ENCODE data around the gene EPGN.
"Not testable (repeated sequence)": the region's sequence is repeated elsewhere in the genome, so short reads cannot be mapped to it uniquely, and the experiment has no call there.

EPGN gene

GRCh38 chr4:74311696-74312313 lies 3.5 kb downstream of the EPGN start:
- DNase-seq = peak; percentile 26

GRCh38 chr4:74314329-74314728 lies 6.1 kb downstream of the EPGN start:
- DNase-seq = no peak

GRCh38 chr4:74314944-74315343 lies 6.7 kb downstream of the EPGN start:
- DNase-seq = no peak

DNA sequence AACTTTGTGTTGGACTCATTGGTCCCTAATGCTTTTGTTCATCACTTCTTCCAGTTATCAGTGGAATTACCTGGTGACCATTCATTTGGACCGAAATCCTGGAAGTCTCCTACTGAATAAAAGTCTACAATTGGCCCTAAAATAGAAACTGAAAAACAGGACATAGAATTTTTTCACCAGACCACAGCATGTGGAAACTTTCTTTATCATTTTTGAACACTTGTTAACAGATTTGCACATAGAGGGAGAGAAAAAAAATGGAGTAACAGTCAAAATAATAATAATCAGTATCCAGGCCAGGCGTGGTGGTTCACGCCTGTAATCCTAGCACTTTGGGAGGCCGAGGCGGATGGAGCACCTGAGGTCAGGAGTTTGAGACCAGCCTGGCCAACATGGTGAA lies 7.1 kb downstream of the EPGN start:
- no peak for DNase-seq

DNA sequence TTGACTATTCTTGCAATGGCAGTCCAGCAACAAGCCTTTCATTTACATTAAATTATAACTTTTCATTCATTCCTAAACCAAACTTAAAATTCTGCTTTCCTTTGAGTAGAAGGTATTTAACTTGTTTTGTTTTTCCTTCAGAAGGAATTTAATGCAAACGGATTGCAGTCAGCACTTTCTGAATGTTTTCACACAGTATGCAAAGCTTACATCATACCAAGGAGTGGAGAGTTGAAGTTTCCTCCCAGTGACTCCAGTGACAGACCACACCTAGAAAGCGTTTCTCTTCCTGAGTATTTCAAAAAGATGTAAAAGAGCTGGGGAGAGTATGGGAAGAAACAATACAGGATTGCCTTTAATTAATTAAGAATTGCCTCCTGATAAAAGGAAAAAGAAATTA lies 8.1 kb downstream of the EPGN start:
- no peak for DNase-seq

- DNase-seq = no peak
Observed at GRCh38 chr4:74317616-74318246, 9.5 kb downstream of the EPGN start.

DNA sequence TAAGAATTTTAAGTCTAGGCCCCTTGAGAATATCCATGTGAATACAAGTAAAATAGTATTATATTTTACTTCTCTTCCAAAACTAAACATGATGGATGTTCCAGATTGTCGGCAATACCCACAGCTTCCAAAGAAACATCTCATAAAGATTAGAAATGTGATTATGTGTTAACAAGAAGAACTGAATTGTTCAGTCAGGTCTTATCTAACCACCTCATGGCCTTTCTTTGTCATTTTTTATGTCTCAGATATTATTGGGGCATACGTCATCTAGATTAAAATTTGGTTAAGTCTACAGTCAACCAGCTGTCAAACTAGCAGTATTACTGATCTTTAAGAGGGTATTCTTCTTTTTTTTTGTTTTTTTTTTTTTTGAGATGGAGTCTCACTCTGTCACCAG lies 10.0 kb downstream of the EPGN start:
- DNase-seq = no peak

DNA sequence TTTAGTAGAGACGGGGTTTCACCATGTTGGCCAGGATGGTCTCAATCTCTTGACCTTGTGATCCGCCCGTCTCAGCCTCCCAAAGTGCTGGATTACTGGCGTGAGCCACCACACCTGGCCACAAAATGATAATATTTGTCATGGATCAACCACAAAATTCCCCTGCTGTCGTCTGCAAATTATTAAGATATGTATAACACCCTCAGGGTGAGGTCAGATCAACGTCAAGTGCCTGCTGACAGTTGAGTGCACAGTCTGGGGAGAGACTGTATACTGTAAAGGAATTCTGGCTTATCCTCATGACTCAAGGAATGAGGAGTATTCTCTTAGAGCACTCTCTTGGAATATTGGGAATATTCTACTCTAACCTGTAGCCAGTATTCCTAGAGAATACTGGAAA lies 11.2 kb downstream of the EPGN start:
- no peak for DNase-seq

DNA sequence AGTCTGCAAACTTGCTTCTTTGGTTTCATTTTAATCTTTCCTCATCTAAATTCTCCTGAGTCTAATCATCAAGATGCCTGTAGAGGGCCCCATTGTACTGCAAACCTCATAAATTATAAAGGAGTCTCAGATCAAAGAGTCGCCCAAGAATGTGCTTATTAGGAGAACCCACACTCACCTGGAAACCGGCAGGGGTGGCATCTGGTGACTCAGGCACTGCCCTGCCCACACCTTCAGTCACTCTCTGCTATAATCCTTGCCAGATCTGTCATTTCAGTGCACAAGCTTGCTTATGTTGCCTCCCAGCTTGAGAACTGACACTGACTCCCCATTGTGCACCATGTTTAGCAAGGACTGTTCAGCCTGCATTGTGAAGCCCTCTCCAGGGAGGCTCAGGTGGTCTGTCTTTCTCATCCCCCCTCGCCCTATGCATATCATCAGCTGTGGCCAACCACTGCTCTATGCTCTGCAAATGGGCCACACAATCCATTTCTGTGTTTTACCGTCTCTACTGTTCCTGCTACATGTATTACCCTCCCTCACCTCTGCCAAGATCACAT lies 12.4 kb downstream of the EPGN start:
- DNase-seq = peak; percentile 21

GRCh38 chr4:74322301-74322700 lies 14.0 kb downstream of the EPGN start:
- DNase-seq = no peak

DNA sequence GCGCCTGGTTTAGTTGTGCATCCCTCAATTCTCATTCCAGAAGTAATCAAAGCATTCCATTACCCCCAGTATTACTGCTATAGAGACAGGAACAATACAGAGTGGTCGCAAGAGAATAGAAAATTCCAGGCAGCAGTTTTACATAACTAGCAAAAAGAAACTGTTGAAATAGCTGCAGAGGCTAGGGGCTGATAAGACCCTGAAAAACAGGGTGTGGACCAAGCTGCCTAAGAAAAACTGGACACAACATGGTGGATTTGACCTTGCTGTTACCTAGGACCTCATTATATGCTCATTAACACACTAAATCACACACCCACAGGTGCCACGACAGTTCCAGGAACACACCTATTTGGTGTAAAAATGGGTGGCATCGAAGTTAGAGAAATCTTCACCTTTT lies 15.4 kb downstream of the EPGN start:
- no peak for DNase-seq

DNA sequence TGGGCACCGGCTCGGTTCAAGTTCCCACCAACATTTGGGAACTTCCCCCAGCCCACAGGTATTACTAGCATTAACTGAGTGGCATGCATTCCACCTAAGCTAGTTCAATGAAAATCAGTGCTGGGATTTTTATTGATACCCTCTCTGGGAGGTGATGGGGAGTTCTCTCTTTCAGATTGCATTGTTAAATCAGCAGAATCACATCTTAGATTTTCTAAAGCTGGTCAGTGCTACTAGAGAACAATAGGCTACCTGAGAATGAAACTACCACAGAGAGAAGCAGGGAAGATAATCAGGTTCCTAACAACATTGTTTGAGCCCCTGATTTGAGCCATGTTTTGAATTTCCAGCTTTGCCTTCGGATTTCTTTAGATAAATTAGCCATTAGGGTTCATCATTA lies 16.0 kb downstream of the EPGN start:
- no peak for DNase-seq

- no peak for DNase-seq
Observed at GRCh38 chr4:74325886-74326285, 17.6 kb downstream of the EPGN start.

GRCh38 chr4:74327762-74328161 lies 19.5 kb downstream of the EPGN start:
- no peak for DNase-seq

GRCh38 chr4:74328501-74328900 lies 20.2 kb downstream of the EPGN start:
- DNase-seq = no peak

- no peak for DNase-seq
Observed at GRCh38 chr4:74329307-74329706, 21.0 kb downstream of the EPGN start.

- DNase-seq = no peak
Observed at GRCh38 chr4:74330295-74330750, 22.1 kb downstream of the EPGN start.

- DNase-seq = no peak
Observed at GRCh38 chr4:74331252-74331651, 23.0 kb downstream of the EPGN start.

DNA sequence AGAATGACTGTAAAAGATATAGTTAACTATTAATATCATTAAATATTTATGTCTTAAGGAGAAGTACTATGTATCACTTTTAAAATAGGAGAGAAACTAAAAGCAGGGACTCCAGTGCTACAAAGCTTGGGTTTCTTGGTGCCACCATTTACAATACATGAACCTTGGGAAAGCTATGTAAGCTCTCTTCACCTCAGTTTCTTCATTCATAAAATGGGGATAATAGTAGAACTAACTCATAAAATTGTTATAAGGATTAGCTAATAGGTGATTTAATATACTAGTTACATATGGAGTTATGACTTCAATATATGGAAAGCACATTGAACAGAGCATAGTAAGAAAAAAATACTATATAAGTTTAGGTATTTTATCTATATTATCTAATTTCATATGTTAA lies 23.7 kb downstream of the EPGN start:
- no peak for DNase-seq

GRCh38 chr4:74334636-74335035 lies 26.4 kb downstream of the EPGN start:
- no peak for DNase-seq

DNA sequence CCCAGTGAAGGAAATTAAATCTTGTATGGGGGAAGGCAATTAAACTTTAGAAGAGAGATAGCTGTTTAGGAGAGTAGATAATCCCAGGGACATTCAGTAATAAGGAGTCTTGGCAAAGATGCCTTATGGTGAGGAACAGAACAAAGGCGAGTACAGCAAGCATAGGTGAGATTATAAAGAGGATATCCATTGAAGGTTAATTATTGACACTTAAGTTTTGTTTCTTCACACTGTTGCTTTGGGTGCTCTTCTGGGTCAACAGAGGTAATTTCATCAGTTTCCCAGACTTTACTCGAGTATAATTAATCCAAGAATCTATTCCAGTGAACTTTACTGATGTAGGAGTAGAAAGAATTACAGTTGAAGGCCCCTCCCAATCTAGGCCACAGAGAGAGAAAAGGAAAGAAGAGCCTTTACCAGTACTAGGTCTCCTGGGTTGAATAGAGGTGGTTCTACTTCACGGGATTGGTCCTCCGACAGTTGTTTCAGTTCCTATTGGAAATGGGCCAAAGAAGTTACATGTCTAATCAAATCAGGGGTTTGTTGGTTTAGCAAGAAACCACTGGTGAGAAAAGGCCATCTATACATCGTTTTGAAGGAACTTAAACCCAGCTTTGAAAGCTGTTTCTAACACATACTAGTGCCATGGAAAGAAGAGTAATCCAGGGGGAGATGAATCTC lies 27.2 kb downstream of the EPGN start:
- no peak for DNase-seq

- no peak for DNase-seq
Observed at GRCh38 chr4:74338792-74339333, 30.6 kb downstream of the EPGN start.

DNA sequence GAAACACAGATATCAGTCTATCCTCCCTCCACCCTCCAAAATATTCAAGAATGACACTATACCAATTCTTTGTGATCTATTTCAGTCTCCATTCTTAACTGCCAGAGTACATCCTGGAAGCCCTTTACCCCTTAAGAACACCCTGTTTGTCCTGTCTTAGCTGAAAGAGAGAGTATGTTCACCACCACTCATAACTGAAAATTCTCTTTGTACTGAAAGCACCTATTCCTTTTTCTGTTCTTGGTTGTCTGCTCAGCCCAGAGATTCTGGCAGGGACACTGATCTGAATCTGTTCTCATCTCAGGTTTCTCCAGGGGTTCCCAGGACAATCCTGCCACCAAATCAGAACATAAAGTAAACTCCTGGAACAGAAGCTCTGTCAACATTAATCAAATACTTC lies 31.2 kb downstream of the EPGN start:
- no peak for DNase-seq

DNA sequence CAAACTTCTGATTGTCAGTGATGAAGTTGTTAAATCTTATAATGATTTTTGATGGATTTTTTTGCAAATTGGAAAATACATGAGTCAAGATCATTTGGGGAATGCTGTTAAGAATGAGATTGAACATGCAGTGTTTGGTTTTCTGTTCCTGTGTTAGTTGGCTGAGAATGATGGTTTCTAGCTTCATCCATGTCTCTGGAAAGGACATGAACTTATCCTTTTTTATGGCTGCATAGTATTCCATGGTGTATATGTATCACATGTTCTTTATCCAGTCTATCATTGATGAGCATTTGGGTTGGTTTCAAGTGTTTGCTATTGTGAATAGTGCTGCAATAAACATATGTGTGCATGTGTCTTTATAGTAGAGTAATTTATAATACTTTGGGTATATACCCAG lies 32.2 kb downstream of the EPGN start:
- DNase-seq = not testable (repeated sequence)

All from NCI-H2029 (cell line).